Spleen (tissue), 7 donors: ENCODE measurements around the gene UBP1.

ENCODE experiments used
- CTCF ChIP-seq, 11 experiments: fragments of 200-600 bp in 7 of 11; fragments of 450-650 bp in 4 of 11; sonication (generic) in 4 of 11; IDR thresholded peaks in 8 of 11; conservative IDR thresholded peaks in 3 of 11; 1 replicate in 7 of 11; 2 replicates in 4 of 11; pipeline versions ENCODE4 v1.4.0 to v1.8.0; 2016 to 2021; ENCODE audit warnings: antibody characterized with exemption in 11 of 11, inconsistent platforms in 4 of 11, mild to moderate bottlenecking in 1 of 11
- POLR2A ChIP-seq, 3 donors: fragments of 450-650 bp; IDR thresholded peaks; one replicate each; pipeline ENCODE4 v1.5.1; 2017; ENCODE audit warnings: antibody characterized with exemption in 3 of 3, mild to moderate bottlenecking in 1 of 3
- POLR2AphosphoS5 ChIP-seq, 3 donors: sonication (generic); formaldehyde crosslinking; IDR thresholded peaks; one replicate each; pipeline ENCODE4 v1.5.1; 2017; ENCODE audit warnings: antibody characterized with exemption in 3 of 3
- donor health status: DM: no; HTN: no; CAD: no; lungs with moderate emphysema.
- donor health status: DM: no; HTN: no; CAD: no.
- donor health status: DM: no; HTN: no; CAD: no.

GRCh38 chr3:33386631-33387030 lies 53.6 kb downstream of the UBP1 start:
- TF ChIP-seq CTCF (IDR thresholded peaks at IDR 0.05 in 8 of 11, conservative IDR thresholded peaks at IDR 0.05 in 3 of 11) (no peak), POLR2A (IDR thresholded peaks at IDR 0.05) (no peak), POLR2AphosphoS5 (IDR thresholded peaks at IDR 0.05) (no peak)
